HEK293 (cell line): ENCODE results near the gene GPSM1.

Experiments used
- HOXD13 ChIP-seq: sonication (generic); formaldehyde crosslinking; IDR thresholded peaks from 2 replicates; pipeline ENCODE4 v1.8.0; 2022; ENCODE audit warnings: missing genetic modification reagents, borderline replicate concordance
- KLF7 ChIP-seq: fragments of 450-650 bp; formaldehyde crosslinking; IDR thresholded peaks from 2 replicates; pipeline ENCODE4 v1.5.1; 2016; ENCODE audit warnings: missing biosample characterization, missing genetic modification characterization, borderline replicate concordance
- KLF8 ChIP-seq: fragments of 450-650 bp; formaldehyde crosslinking; IDR thresholded peaks from 2 replicates; pipeline ENCODE4 v1.5.1; 2016; ENCODE audit warnings: missing biosample characterization, missing genetic modification characterization
- MYNN ChIP-seq: fragments of 450-650 bp; formaldehyde crosslinking; IDR thresholded peaks from 2 replicates; pipeline ENCODE4 v1.5.1; 2016; ENCODE audit warnings: missing biosample characterization, missing genetic modification characterization, borderline replicate concordance
- OSR2 ChIP-seq: fragments of 450-650 bp; formaldehyde crosslinking; IDR thresholded peaks from 2 replicates; pipeline ENCODE4 v1.5.1; 2016; ENCODE audit warnings: missing biosample characterization, missing genetic modification characterization
- ZBTB48 ChIP-seq: fragments of 450-650 bp; formaldehyde crosslinking; IDR thresholded peaks from 2 replicates; pipeline ENCODE4 v1.5.1; 2016; ENCODE audit warnings: missing biosample characterization, missing genetic modification characterization
- ZBTB7A ChIP-seq: fragments of 450-650 bp; formaldehyde crosslinking; IDR thresholded peaks from 2 replicates; pipeline ENCODE4 v1.5.1; 2016; ENCODE audit warnings: low read depth, missing biosample characterization, missing genetic modification characterization
- ZBTB8A ChIP-seq: fragments of 450-650 bp; formaldehyde crosslinking; IDR thresholded peaks from 2 replicates; pipeline ENCODE4 v1.5.1; 2016; ENCODE audit warnings: missing biosample characterization, missing genetic modification characterization
- ZFP69B ChIP-seq: fragments of 450-650 bp; formaldehyde crosslinking; IDR thresholded peaks from 2 replicates; pipeline ENCODE4 v1.5.1; 2016; ENCODE audit warnings: missing biosample characterization, missing genetic modification characterization
- ZNF112 ChIP-seq: fragments of 450-650 bp; formaldehyde crosslinking; IDR thresholded peaks from 2 replicates; pipeline ENCODE4 v1.5.0; 2017; ENCODE audit warnings: missing biosample characterization, missing genetic modification characterization
- ZNF19 ChIP-seq: fragments of 450-650 bp; formaldehyde crosslinking; IDR thresholded peaks from 2 replicates; pipeline ENCODE4; 2016; ENCODE audit warnings: missing biosample characterization, missing genetic modification characterization, low read depth
- ZNF202 ChIP-seq: fragments of 450-650 bp; formaldehyde crosslinking; IDR thresholded peaks from 2 replicates; pipeline ENCODE4 v1.5.1; 2016; ENCODE audit warnings: missing biosample characterization, missing genetic modification characterization, borderline replicate concordance
- ZNF223 ChIP-seq: fragments of 450-650 bp; formaldehyde crosslinking; IDR thresholded peaks from 2 replicates; pipeline ENCODE4 v1.5.1; 2016; ENCODE audit warnings: missing biosample characterization, missing genetic modification characterization
- ZNF23 ChIP-seq: fragments of 450-650 bp; formaldehyde crosslinking; IDR thresholded peaks from 2 replicates; pipeline ENCODE4 v1.5.1; 2016; ENCODE audit warnings: missing biosample characterization, missing genetic modification characterization, borderline replicate concordance
- ZNF341 ChIP-seq: fragments of 450-650 bp; formaldehyde crosslinking; IDR thresholded peaks from 2 replicates; pipeline ENCODE4; 2016; ENCODE audit warnings: low read depth, missing biosample characterization, missing genetic modification characterization
- ZNF350 ChIP-seq: fragments of 450-650 bp; formaldehyde crosslinking; IDR thresholded peaks from 2 replicates; pipeline ENCODE4 v1.5.0; 2017; ENCODE audit warnings: missing biosample characterization, mild to moderate bottlenecking, missing genetic modification characterization
- ZNF391 ChIP-seq: fragments of 450-650 bp; formaldehyde crosslinking; IDR thresholded peaks from 2 replicates; pipeline ENCODE4 v1.5.1; 2016; ENCODE audit warnings: low read depth, missing biosample characterization, missing genetic modification characterization, borderline replicate concordance
- ZNF394 ChIP-seq: fragments of 450-650 bp; formaldehyde crosslinking; IDR thresholded peaks from 2 replicates; pipeline ENCODE4 v1.5.1; 2016; ENCODE audit warnings: missing biosample characterization, missing genetic modification characterization, mild to moderate bottlenecking, moderate library complexity, borderline replicate concordance
- ZNF560 ChIP-seq: fragments of 450-650 bp; formaldehyde crosslinking; IDR thresholded peaks from 2 replicates; pipeline ENCODE4 v1.5.1; 2017; ENCODE audit warnings: missing biosample characterization, missing genetic modification characterization, borderline replicate concordance
- ZNF664 ChIP-seq: fragments of 450-650 bp; formaldehyde crosslinking; IDR thresholded peaks from 2 replicates; pipeline ENCODE4 v1.5.1; 2016; ENCODE audit warnings: missing biosample characterization, missing genetic modification characterization
- ZNF670 ChIP-seq: fragments of 450-650 bp; formaldehyde crosslinking; IDR thresholded peaks from 2 replicates; pipeline ENCODE4 v1.5.1; 2016; ENCODE audit warnings: missing biosample characterization, missing genetic modification characterization, low read depth
- ZNF768 ChIP-seq: fragments of 450-650 bp; formaldehyde crosslinking; IDR thresholded peaks from 2 replicates; pipeline ENCODE4 v1.5.1; 2018; ENCODE audit warnings: missing biosample characterization, mild to moderate bottlenecking, missing genetic modification characterization
- ZNF777 ChIP-seq: fragments of 450-650 bp; formaldehyde crosslinking; IDR thresholded peaks from 2 replicates; pipeline ENCODE4 v1.5.1; 2017; ENCODE audit warnings: missing biosample characterization, missing genetic modification characterization, borderline replicate concordance
- ZNF785 ChIP-seq: fragments of 450-650 bp; formaldehyde crosslinking; IDR thresholded peaks from 2 replicates; pipeline ENCODE4 v1.5.1; 2016; ENCODE audit warnings: missing biosample characterization, missing genetic modification characterization
- TF ChIP-seq, protein P1 (sequence below): fragments of 450-650 bp; formaldehyde crosslinking; IDR thresholded peaks from 2 replicates; pipeline ENCODE4 v1.5.1; 2016; ENCODE audit warnings: missing biosample characterization, missing genetic modification characterization
- TF ChIP-seq, protein P2 (sequence below): fragments of 450-650 bp; formaldehyde crosslinking; IDR thresholded peaks from 2 replicates; pipeline ENCODE4 v1.5.1; 2016; ENCODE audit warnings: missing biosample characterization, missing genetic modification characterization
- TF ChIP-seq, protein P3 (sequence below): fragments of 450-650 bp; formaldehyde crosslinking; IDR thresholded peaks from 2 replicates; pipeline ENCODE4 v1.5.1; 2017; ENCODE audit warnings: missing biosample characterization, missing genetic modification characterization
- TF ChIP-seq, protein P4 (sequence below): fragments of 450-650 bp; formaldehyde crosslinking; IDR thresholded peaks from 2 replicates; pipeline ENCODE4 v1.5.1; 2016; ENCODE audit warnings: missing biosample characterization, missing genetic modification characterization
- TF ChIP-seq, protein P5 (sequence below): fragments of 450-650 bp; formaldehyde crosslinking; IDR thresholded peaks from 2 replicates; pipeline ENCODE4 v1.5.1; 2016; ENCODE audit warnings: missing biosample characterization, missing genetic modification characterization

GPSM1 gene

DNA sequence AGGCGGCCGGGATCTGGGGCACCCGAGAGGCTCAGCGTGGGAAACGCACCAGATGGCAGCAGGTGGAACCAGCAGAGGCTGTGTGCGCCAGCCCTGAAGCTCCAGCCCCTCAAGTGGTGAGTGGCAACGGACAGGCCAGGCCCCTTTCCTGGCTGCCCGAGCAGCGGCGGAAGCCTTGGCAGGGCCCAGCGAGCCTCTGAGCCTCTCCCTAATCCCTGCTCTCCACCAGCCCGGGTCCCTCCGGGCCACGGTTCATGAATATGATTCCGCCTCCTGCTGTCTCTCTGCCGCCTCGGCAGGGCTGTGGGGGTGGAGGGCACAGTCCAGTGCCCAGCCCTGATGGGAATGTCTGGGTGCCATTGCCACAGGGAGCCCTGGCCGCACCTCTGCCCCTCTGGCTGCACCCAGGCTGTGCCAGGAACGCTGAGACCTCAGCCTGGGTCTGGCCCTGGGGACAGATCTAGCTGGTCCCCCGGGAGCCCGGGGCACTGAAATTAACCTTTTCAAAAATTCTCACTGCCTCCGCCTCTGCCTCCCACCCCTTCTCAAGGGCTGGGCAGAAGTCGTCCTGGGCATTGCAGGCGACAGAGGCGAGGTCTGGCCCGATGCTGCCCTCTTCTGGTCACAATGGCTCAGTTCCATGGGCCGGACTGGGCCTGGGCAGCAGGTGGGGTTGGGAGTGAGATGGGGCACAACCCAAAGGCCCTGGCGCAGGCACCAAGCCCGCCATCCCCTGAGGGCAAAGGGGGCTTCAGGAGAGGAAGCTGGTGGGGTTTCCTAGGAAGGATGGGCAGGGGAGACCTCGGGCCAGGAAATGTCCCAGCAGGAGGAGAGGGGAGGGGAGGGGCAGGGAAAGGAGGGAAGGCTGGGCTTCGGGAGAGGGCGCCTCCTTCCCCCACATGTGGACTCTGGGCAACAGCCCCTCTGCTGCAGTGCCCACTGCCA lies 43.8 kb upstream of the GPSM1 start (continued):
- TF ChIP-seq, protein P1, sequence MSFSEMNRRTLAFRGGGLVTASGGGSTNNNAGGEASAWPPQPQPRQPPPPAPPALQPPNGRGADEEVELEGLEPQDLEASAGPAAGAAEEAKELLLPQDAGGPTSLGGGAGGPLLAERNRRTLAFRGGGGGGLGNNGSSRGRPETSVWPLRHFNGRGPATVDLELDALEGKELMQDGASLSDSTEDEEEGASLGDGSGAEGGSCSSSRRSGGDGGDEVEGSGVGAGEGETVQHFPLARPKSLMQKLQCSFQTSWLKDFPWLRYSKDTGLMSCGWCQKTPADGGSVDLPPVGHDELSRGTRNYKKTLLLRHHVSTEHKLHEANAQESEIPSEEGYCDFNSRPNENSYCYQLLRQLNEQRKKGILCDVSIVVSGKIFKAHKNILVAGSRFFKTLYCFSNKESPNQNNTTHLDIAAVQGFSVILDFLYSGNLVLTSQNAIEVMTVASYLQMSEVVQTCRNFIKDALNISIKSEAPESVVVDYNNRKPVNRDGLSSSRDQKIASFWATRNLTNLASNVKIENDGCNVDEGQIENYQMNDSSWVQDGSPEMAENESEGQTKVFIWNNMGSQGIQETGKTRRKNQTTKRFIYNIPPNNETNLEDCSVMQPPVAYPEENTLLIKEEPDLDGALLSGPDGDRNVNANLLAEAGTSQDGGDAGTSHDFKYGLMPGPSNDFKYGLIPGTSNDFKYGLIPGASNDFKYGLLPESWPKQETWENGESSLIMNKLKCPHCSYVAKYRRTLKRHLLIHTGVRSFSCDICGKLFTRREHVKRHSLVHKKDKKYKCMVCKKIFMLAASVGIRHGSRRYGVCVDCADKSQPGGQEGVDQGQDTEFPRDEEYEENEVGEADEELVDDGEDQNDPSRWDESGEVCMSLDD = no peak
- TF ChIP-seq, protein P2, sequence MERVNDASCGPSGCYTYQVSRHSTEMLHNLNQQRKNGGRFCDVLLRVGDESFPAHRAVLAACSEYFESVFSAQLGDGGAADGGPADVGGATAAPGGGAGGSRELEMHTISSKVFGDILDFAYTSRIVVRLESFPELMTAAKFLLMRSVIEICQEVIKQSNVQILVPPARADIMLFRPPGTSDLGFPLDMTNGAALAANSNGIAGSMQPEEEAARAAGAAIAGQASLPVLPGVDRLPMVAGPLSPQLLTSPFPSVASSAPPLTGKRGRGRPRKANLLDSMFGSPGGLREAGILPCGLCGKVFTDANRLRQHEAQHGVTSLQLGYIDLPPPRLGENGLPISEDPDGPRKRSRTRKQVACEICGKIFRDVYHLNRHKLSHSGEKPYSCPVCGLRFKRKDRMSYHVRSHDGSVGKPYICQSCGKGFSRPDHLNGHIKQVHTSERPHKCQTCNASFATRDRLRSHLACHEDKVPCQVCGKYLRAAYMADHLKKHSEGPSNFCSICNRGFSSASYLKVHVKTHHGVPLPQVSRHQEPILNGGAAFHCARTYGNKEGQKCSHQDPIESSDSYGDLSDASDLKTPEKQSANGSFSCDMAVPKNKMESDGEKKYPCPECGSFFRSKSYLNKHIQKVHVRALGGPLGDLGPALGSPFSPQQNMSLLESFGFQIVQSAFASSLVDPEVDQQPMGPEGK = peak; percentile 58
- TF ChIP-seq, protein P3, sequence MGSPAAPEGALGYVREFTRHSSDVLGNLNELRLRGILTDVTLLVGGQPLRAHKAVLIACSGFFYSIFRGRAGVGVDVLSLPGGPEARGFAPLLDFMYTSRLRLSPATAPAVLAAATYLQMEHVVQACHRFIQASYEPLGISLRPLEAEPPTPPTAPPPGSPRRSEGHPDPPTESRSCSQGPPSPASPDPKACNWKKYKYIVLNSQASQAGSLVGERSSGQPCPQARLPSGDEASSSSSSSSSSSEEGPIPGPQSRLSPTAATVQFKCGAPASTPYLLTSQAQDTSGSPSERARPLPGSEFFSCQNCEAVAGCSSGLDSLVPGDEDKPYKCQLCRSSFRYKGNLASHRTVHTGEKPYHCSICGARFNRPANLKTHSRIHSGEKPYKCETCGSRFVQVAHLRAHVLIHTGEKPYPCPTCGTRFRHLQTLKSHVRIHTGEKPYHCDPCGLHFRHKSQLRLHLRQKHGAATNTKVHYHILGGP (tag by site-specific recombination) = no peak
- no peak for TF ChIP-seq ZNF23 (tag by site-specific recombination)
- TF ChIP-seq ZBTB8A (tag by site-specific recombination) = peak; percentile 34; the same call in 1 of the 2 replicates
- TF ChIP-seq ZNF341 (tag by site-specific recombination) = no peak
- TF ChIP-seq ZNF664 = no peak
- TF ChIP-seq, protein P4, sequence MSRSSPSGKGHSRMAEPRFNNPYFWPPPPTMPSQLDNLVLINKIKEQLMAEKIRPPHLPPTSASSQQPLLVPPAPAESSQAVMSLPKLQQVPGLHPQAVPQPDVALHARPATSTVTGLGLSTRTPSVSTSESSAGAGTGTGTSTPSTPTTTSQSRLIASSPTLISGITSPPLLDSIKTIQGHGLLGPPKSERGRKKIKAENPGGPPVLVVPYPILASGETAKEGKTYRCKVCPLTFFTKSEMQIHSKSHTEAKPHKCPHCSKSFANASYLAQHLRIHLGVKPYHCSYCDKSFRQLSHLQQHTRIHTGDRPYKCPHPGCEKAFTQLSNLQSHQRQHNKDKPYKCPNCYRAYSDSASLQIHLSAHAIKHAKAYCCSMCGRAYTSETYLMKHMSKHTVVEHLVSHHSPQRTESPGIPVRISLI (tag by site-specific recombination) = no peak
- TF ChIP-seq ZFP69B (tag by site-specific recombination) = no peak
- no peak for TF ChIP-seq ZNF350 (tag by site-specific recombination)
- TF ChIP-seq ZNF670 (tag by site-specific recombination) = no peak
- TF ChIP-seq ZNF391 (tag by site-specific recombination) = peak; percentile 26; the same call in 1 of the 2 replicates
- TF ChIP-seq ZNF202 (tag by site-specific recombination) = no peak
- no peak for TF ChIP-seq ZNF112 (tag by site-specific recombination)
- TF ChIP-seq ZNF223 (tag by site-specific recombination) = no peak
- TF ChIP-seq ZNF394 (tag by site-specific recombination) = no peak
- no peak for TF ChIP-seq ZNF19 (tag by site-specific recombination)
- TF ChIP-seq OSR2 (tag by site-specific recombination) = no peak
- TF ChIP-seq ZNF560 = no peak
- no peak for TF ChIP-seq ZNF785 (tag by site-specific recombination)
- TF ChIP-seq KLF8 (tag by site-specific recombination) = peak; percentile 75
- TF ChIP-seq, protein P5, sequence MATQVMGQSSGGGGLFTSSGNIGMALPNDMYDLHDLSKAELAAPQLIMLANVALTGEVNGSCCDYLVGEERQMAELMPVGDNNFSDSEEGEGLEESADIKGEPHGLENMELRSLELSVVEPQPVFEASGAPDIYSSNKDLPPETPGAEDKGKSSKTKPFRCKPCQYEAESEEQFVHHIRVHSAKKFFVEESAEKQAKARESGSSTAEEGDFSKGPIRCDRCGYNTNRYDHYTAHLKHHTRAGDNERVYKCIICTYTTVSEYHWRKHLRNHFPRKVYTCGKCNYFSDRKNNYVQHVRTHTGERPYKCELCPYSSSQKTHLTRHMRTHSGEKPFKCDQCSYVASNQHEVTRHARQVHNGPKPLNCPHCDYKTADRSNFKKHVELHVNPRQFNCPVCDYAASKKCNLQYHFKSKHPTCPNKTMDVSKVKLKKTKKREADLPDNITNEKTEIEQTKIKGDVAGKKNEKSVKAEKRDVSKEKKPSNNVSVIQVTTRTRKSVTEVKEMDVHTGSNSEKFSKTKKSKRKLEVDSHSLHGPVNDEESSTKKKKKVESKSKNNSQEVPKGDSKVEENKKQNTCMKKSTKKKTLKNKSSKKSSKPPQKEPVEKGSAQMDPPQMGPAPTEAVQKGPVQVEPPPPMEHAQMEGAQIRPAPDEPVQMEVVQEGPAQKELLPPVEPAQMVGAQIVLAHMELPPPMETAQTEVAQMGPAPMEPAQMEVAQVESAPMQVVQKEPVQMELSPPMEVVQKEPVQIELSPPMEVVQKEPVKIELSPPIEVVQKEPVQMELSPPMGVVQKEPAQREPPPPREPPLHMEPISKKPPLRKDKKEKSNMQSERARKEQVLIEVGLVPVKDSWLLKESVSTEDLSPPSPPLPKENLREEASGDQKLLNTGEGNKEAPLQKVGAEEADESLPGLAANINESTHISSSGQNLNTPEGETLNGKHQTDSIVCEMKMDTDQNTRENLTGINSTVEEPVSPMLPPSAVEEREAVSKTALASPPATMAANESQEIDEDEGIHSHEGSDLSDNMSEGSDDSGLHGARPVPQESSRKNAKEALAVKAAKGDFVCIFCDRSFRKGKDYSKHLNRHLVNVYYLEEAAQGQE (tag by site-specific recombination) = no peak
- TF ChIP-seq ZNF777 (tag by site-specific recombination) = no peak
- no peak for TF ChIP-seq ZNF768 (tag by site-specific recombination)
- no peak for TF ChIP-seq HOXD13
- TF ChIP-seq MYNN = no peak
- TF ChIP-seq ZBTB7A (tag by site-specific recombination) = no peak
- no peak for TF ChIP-seq ZBTB48 (tag by site-specific recombination)
- no peak for TF ChIP-seq KLF7
